ENCODE results near the gene CNNM4.

CNNM4 gene

GRCh38 chr2:96760036-96760985 is at the start of gene CNNM4:
Gene CNNM4, plus strand, starts transcription at chr2:96760902. Its CDS starts 98 bp downstream, at chr2:96761000.
- TF ChIP-seq CTCF (conservative IDR thresholded peaks at IDR 0.05): no peak
- TF ChIP-seq ZFX (IDR thresholded peaks at IDR 0.05): no peak
- H3K27ac ChIP-seq: peak within 1 kb of the TSS; percentile 86

GRCh38 chr2:96710985-96711384 is 49.7 kb upstream of the CNNM4 start:
- H3K27ac ChIP-seq: no peak overlapping the region
- no peak for TF ChIP-seq ZFX (IDR thresholded peaks at IDR 0.05)
- TF ChIP-seq CTCF (conservative IDR thresholded peaks at IDR 0.05): no peak

GRCh38 chr2:96715658-96716057 is 45.0 kb upstream of the CNNM4 start:
- TF ChIP-seq CTCF (conservative IDR thresholded peaks at IDR 0.05) (no peak), ZFX (IDR thresholded peaks at IDR 0.05) (no peak)

GRCh38 chr2:96716388-96716787 is 44.3 kb upstream of the CNNM4 start:
- H3K27ac ChIP-seq: no peak overlapping the region
- TF ChIP-seq ZFX (IDR thresholded peaks at IDR 0.05) (no peak), CTCF (conservative IDR thresholded peaks at IDR 0.05) (no peak)

More at GRCh38 chr2:96715658-96716057, 45.0 kb upstream of the CNNM4 start:
- H3K27ac ChIP-seq: no peak overlapping the region

- TF ChIP-seq ZFX (IDR thresholded peaks at IDR 0.05) (no peak), CTCF (conservative IDR thresholded peaks at IDR 0.05) (no peak)
- H3K27ac ChIP-seq: no peak overlapping the region
These were observed 34.6 kb upstream of the CNNM4 start for GRCh38 chr2:96726131-96726530.

GRCh38 chr2:96727431-96727830 is 33.3 kb upstream of the CNNM4 start:
- TF ChIP-seq CTCF (conservative IDR thresholded peaks at IDR 0.05): no peak
- TF ChIP-seq ZFX (IDR thresholded peaks at IDR 0.05): no peak

GRCh38 chr2:96729748-96730147 is 31.0 kb upstream of the CNNM4 start:
- TF ChIP-seq ZFX (IDR thresholded peaks at IDR 0.05): no peak
- TF ChIP-seq CTCF (conservative IDR thresholded peaks at IDR 0.05): no peak
- no peak overlapping the region for H3K27ac ChIP-seq

More at GRCh38 chr2:96727431-96727830, 33.3 kb upstream of the CNNM4 start:
- no peak overlapping the region for H3K27ac ChIP-seq
